ENCODE data around the gene MSL3B.

GRCh38 chr2:233871432-233871831 lies 3.2 kb upstream of the MSL3B start:
- TF ChIP-seq CTCF (IDR thresholded peaks at IDR 0.05), result no peak
- TF ChIP-seq POLR2A (IDR thresholded peaks at IDR 0.05), result no peak
